HepG2 (cell line): ENCODE measurements around the gene INHBB. TPM values are rescaled to one million over a fixed set of nuclear protein-coding genes. Genes with fewer than 3 reads are reported as not detected.

Experiments used
- ATAC-seq: fragments of 200-7000 bp; cut with Tn5 transposase; 3 replicates; pipeline ENCODE4 v1.9.1; 2020; ENCODE audit warnings: mild to moderate bottlenecking, moderate library complexity
- BruUV-seq: library from RNA; stranded (reverse); fragments of 400-500 nt; replicated peaks from 2 replicates; lab custom pipeline; 2021; lab: Mats Ljungman, UMichigan
- CTCF ChIA-PET: fragments of 300-600 bp; formaldehyde crosslinking; extraction: SDS; loops from one replicate; lab custom pipeline; 2021; ENCODE audit warnings: low total read pairs, inconsistent platforms, low intra/inter-chr PET ratio; lab: Yijun Ruan, JAX
- POLR2A ChIA-PET: fragments of 350-600 bp; sonication (Branson Sonifier 250); formaldehyde crosslinking; loops from one replicate; lab custom pipeline; 2020; ENCODE audit warnings: antibody characterized with exemption, inconsistent platforms; lab: Yijun Ruan, JAX
- DNase-seq: peaks from one replicate; pipeline ENCODE4 v3.0.0-alpha.2; 2015; ENCODE audit warnings: low spot score
- FAIRE-seq: peaks from 3 replicates; lab custom pipeline; 2011; peaks lifted over from hg19 to GRCh38; lab: Jason Lieb, UNC
- H2AFZ ChIP-seq: one replicate; pipeline ENCODE4 v1.6.1; 2011; ENCODE audit warnings: low read length, inconsistent platforms
- H3K27ac ChIP-seq: fragments of 300-600 bp; 3 replicates; pipeline ENCODE4 v1.8.0; 2011; ENCODE audit warnings: mixed run types, mild to moderate bottlenecking, mixed read lengths, low read length, inconsistent platforms; ENCODE audit not compliant: insufficient read depth; ENCODE audit errors: extremely low read length
- H3K27me3 ChIP-seq, 2 experiments: fragments of 200-600 bp in 1 of 2; 2 replicates in 1 of 2; 3 replicates in 1 of 2; pipeline versions ENCODE4 v1.6.0 to v1.8.0; 2011; ENCODE audit warnings: low read length in 2 of 2, mild to moderate bottlenecking in 2 of 2, moderate library complexity in 2 of 2, inconsistent platforms in 1 of 2; ENCODE audit not compliant: insufficient read depth in 2 of 2, control insufficient read depth in 1 of 2
- H3K36me3 ChIP-seq, 2 experiments: fragments of 200-600 bp in 1 of 2; replicated peaks in 1 of 2; 2 replicates in 1 of 2; 3 replicates in 1 of 2; pipeline versions ENCODE4 v1.5.1 to v1.8.0; 2011; ENCODE audit warnings: low read length in 2 of 2, inconsistent platforms in 1 of 2; ENCODE audit not compliant: insufficient read depth in 2 of 2, control insufficient read depth in 1 of 2
- H3K4me1 ChIP-seq: 2 replicates; pipeline ENCODE4 v1.5.1; 2012; ENCODE audit warnings: low read length, inconsistent platforms; ENCODE audit not compliant: insufficient read depth
- H3K4me2 ChIP-seq: 2 replicates; pipeline ENCODE4 v1.6.0; 2011; ENCODE audit warnings: low read depth, low read length, inconsistent platforms
- H3K4me3 ChIP-seq, 3 experiments: fragments of 200-600 bp in 1 of 3; sonication (generic), shearing (Covaris generic) in 1 of 3; replicated peaks in 1 of 3; 2 replicates each; pipeline ENCODE4 v1.5.1; 2011 to 2016; ENCODE audit warnings: low read length in 3 of 3, inconsistent platforms in 2 of 3, low read depth in 2 of 3, mild to moderate bottlenecking in 2 of 3, control low read depth in 1 of 3, mixed read lengths in 1 of 3; ENCODE audit not compliant: insufficient read depth in 1 of 3
- H3K79me2 ChIP-seq: one replicate; pipeline ENCODE4 v1.6.1; 2011; ENCODE audit warnings: low read length, inconsistent platforms; ENCODE audit not compliant: insufficient read depth
- H3K9ac ChIP-seq: 2 replicates; pipeline ENCODE4 v1.6.0; 2011; ENCODE audit warnings: mild to moderate bottlenecking, low read depth, low read length, inconsistent platforms; ENCODE audit not compliant: insufficient read depth
- H3K9me3 ChIP-seq: 2 replicates; pipeline ENCODE4 v1.5.1; 2012; ENCODE audit warnings: mild to moderate bottlenecking, low read length
- H4K20me1 ChIP-seq: 2 replicates; pipeline ENCODE4 v1.6.0; 2011; ENCODE audit warnings: inconsistent platforms, mild to moderate bottlenecking, low read length, moderate library complexity; ENCODE audit not compliant: insufficient read depth
- CREB1 ChIP-seq, 2 experiments: fragments of 450-650 bp in 1 of 2; IDR thresholded peaks; 2 replicates each; pipeline ENCODE4 v1.6.1; 2016 to 2017; ENCODE audit warnings: control low read depth in 1 of 2, mild to moderate bottlenecking in 1 of 2, missing compliant biosample characterization in 1 of 2, missing genetic modification characterization in 1 of 2
- GPN1 ChIP-seq: sonication (generic); formaldehyde crosslinking; IDR thresholded peaks from 2 replicates; pipeline ENCODE4 v1.5.1; 2020; ENCODE audit warnings: missing genetic modification reagents, borderline replicate concordance
- HOXA3 ChIP-seq: sonication (generic); formaldehyde crosslinking; IDR thresholded peaks from 2 replicates; pipeline ENCODE4 v1.5.0; 2020; ENCODE audit warnings: missing genetic modification reagents
- KLF13 ChIP-seq: sonication (generic); formaldehyde crosslinking; IDR thresholded peaks from 2 replicates; pipeline ENCODE4 v1.4.0; 2020; ENCODE audit warnings: mild to moderate bottlenecking, missing genetic modification reagents
- MAF1 ChIP-seq: sonication (generic); formaldehyde crosslinking; IDR thresholded peaks from 2 replicates; pipeline ENCODE4 v1.5.0; 2020; ENCODE audit warnings: missing genetic modification reagents, borderline replicate concordance
- MEIS2 ChIP-seq: sonication (generic); formaldehyde crosslinking; IDR thresholded peaks from 2 replicates; pipeline ENCODE4 v1.9.0; 2021; ENCODE audit warnings: mild to moderate bottlenecking, missing genetic modification reagents
- PCBP2 ChIP-seq: fragments of 200-400 bp; formaldehyde crosslinking; optimal IDR thresholded peaks from 2 replicates; pipeline ENCODE3; 2018; ENCODE audit warnings: low read length, low read depth; ENCODE audit not compliant: poor library complexity, severe bottlenecking
- SNRNP70 ChIP-seq: fragments of 200-400 bp; formaldehyde crosslinking; IDR thresholded peaks from 2 replicates; pipeline ENCODE4 v1.6.1; 2017; ENCODE audit warnings: mild to moderate bottlenecking, low read depth, low read length, moderate library complexity
- TCF7L2 ChIP-seq: IDR thresholded peaks from 2 replicates; pipeline ENCODE4 v1.6.1; 2011; ENCODE audit warnings: mild to moderate bottlenecking, low read depth, low read length, moderate library complexity
- ZMYM3 ChIP-seq: sonication (generic); formaldehyde crosslinking; IDR thresholded peaks from 2 replicates; pipeline ENCODE4 v1.5.1; 2020; ENCODE audit warnings: mild to moderate bottlenecking, missing genetic modification reagents
- ZNF234 ChIP-seq: sonication (generic); formaldehyde crosslinking; conservative IDR thresholded peaks from 2 replicates; pipeline ENCODE4 v1.5.1; 2020; ENCODE audit warnings: mild to moderate bottlenecking, missing genetic modification reagents
- ZNF629 ChIP-seq: sonication (generic); formaldehyde crosslinking; conservative IDR thresholded peaks from 2 replicates; pipeline ENCODE4 v1.5.0; 2020; ENCODE audit warnings: missing genetic modification reagents
- ZNF747 ChIP-seq: sonication (generic); formaldehyde crosslinking; IDR thresholded peaks from 2 replicates; pipeline ENCODE4 v1.8.1; 2023; ENCODE audit warnings: missing genetic modification reagents, mild to moderate bottlenecking, borderline replicate concordance
- ZNF891 ChIP-seq: sonication (generic); formaldehyde crosslinking; IDR thresholded peaks from 2 replicates; pipeline ENCODE4 v1.5.0; 2020; ENCODE audit warnings: mild to moderate bottlenecking, missing genetic modification reagents
- WGBS: methylation state at CpG from one replicate; pipeline ENCODE4 v1.1.6; 2017; ENCODE audit warnings: low lambda C conversion rate; 5-methylcytosine and 5-hydroxymethylcytosine counted together
- in situ Hi-C: cut with HindIII; loops from 2 replicates; pipeline ENCODE4 v1.10.0; 2017; ENCODE audit warnings: low pct_unique_long_range_greater_than_20kb; ENCODE audit not compliant: extremely low pct_ligation_motif_present
- intact Hi-C: fragments of 100-400 bp; cut with micrococcal nuclease; formaldehyde crosslinking; loops from one replicate; pipeline ENCODE4 v1.10.0; 2022; ENCODE audit not compliant: unreplicated experiment
- polyA plus RNA-seq, 8 experiments: library from polyadenylated mRNA; depleted of rRNA in 3 of 8; stranded (reverse) in 7 of 8; unstranded in 1 of 8; fragments of >200 nt; fragmentation: Illumina TruSeq in 4 of 8; extraction: Trizol in 4 of 8; gene quantifications; 2 replicates each; pipeline versions ENCODE4 v1.2.1 to v1.2.3, GENCODE V29; 2011 to 2016; ENCODE audit warnings: low read depth in 4 of 8, missing spikeins in 1 of 8, mixed read lengths in 1 of 8; ENCODE audit not compliant: insufficient read depth in 1 of 8
- total RNA-seq, 5 experiments: library from RNA; depleted of rRNA; stranded (reverse); fragments of >200 nt; fragmentation: Illumina TruSeq; extraction: Trizol; gene quantifications; 2 replicates each; pipeline ENCODE4 v1.2.3, GENCODE V29; 2016; ENCODE audit warnings: low read depth in 1 of 5
- TF ChIP-seq, protein P1 (sequence below): sonication (generic); formaldehyde crosslinking; IDR thresholded peaks from 2 replicates; pipeline ENCODE4 v1.8.1; 2023; ENCODE audit warnings: mild to moderate bottlenecking, missing genetic modification reagents
- TF ChIP-seq, protein P2 (sequence below): sonication (generic); formaldehyde crosslinking; IDR thresholded peaks from 2 replicates; pipeline ENCODE4 v1.8.1; 2023; ENCODE audit warnings: mild to moderate bottlenecking, missing genetic modification reagents
- TF ChIP-seq, protein P3 (sequence below): sonication (generic); formaldehyde crosslinking; IDR thresholded peaks from 2 replicates; pipeline ENCODE4 v1.8.0; 2022; ENCODE audit warnings: low read depth, missing genetic modification reagents
- TF ChIP-seq, protein P4 (sequence below), 2 experiments: fragments of 450-650 bp in 1 of 2; sonication (generic) in 1 of 2; formaldehyde crosslinking; IDR thresholded peaks; 2 replicates each; pipeline versions ENCODE4 v1.5.0 to v1.8.0; 2020 to 2022; ENCODE audit warnings: mild to moderate bottlenecking in 1 of 2, missing genetic modification reagents in 1 of 2

Gene INHBB
- total and polyA plus RNA-seq, 2 of the 13 experiments (the other 11 are each of a cell fraction or from before 2014, with no cell fraction given): 0.20 to 1.7 TPM

DNA sequence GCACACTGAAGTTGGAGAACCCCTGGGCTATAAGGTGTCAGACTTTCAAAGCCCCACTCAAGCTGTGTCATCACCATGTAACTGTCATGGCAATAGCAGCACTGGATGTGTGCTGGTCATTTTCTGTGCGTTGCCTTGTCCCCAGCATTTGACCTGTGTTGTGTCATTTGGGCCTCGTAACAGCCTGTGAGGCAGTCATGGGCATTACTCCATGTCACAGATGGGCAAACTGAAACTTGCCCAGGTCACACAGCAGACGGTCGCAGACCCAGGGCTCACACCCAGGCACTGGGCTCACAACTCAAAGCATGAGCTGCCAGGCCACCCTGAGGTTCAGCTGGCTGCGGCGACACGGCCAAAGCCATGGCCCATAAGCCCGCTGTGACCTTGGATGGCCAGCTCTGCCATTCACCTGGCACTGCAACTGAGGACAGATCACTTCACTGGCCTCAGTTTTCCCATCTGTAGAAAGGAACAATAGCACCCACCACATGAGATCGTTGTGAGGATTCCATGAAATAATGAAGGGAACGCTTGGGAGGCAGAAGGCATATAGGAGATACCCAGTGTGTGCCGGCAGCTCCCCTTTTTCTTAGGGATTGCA is 36.7 kb downstream of the INHBB start:
- Histone ChIP-seq H3K9ac (no peak overlapping the region), H3K9me3 (no peaks in the 10 kb centered on the region), H3K4me3 (no peak overlapping the region), H3K4me2 (no peak overlapping the region), H3K27me3 (peaks cover 4 to 24% of the 10 kb centered on the region in 2 experiments; a peak in 4 of 5 replicates), H3K79me2 (no peaks in the 10 kb centered on the region), H2AFZ (no peak overlapping the region), H3K27ac (no peak overlapping the region), H3K36me3 (no peaks in the 10 kb centered on the region), H4K20me1 (peaks cover 2% of the 10 kb centered on the region; the same call in 1 of the 2 replicates), H3K4me1 (peaks cover 20% of the 10 kb centered on the region)
- FAIRE-seq (no peak), DNase-seq (no peak), ATAC-seq (no peak)
- TF ChIP-seq, protein P1, sequence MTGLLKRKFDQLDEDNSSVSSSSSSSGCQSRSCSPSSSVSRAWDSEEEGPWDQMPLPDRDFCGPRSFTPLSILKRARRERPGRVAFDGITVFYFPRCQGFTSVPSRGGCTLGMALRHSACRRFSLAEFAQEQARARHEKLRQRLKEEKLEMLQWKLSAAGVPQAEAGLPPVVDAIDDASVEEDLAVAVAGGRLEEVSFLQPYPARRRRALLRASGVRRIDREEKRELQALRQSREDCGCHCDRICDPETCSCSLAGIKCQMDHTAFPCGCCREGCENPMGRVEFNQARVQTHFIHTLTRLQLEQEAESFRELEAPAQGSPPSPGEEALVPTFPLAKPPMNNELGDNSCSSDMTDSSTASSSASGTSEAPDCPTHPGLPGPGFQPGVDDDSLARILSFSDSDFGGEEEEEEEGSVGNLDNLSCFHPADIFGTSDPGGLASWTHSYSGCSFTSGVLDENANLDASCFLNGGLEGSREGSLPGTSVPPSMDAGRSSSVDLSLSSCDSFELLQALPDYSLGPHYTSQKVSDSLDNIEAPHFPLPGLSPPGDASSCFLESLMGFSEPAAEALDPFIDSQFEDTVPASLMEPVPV: no peak
- TF ChIP-seq PCBP2 (no peak), ZNF891 (no peak), TCF7L2 (no peak), ZNF747 (CRISPR knock-in tag) (no peak), ZMYM3 (CRISPR knock-in tag) (0 out of 2 replicates have a peak, but pooled peaks have one; percentile 29), SNRNP70 (no peak), CREB1 (IDR thresholded peaks at IDR 0.05) (peak; percentile 40), CREB1 (CRISPR knock-in tag; IDR thresholded peaks at IDR 0.05) (no peak), GPN1 (no peak), HOXA3 (CRISPR knock-in tag) (no peak), ZNF629 (peak; percentile 88), MAF1 (CRISPR knock-in tag) (no peak), MEIS2 (CRISPR knock-in tag) (no peak), KLF13 (CRISPR knock-in tag) (no peak), ZNF234 (CRISPR knock-in tag) (no peak)
- TF ChIP-seq, protein P2, sequence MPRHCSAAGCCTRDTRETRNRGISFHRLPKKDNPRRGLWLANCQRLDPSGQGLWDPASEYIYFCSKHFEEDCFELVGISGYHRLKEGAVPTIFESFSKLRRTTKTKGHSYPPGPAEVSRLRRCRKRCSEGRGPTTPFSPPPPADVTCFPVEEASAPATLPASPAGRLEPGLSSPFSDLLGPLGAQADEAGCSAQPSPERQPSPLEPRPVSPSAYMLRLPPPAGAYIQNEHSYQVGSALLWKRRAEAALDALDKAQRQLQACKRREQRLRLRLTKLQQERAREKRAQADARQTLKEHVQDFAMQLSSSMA (CRISPR knock-in tag): no peak
- TF ChIP-seq, protein P3, sequence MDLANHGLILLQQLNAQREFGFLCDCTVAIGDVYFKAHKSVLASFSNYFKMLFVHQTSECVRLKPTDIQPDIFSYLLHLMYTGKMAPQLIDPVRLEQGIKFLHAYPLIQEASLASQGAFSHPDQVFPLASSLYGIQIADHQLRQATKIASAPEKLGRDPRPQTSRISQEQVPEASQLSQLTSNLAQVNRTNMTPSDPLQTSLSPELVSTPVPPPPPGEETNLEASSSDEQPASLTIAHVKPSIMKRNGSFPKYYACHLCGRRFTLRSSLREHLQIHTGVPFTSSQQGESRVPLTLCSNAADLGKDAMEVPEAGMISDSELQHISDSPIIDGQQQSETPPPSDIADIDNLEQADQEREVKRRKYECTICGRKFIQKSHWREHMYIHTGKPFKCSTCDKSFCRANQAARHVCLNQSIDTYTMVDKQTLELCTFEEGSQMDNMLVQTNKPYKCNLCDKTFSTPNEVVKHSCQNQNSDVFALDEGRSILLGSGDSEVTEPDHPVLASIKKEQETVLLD: no peak
- TF ChIP-seq, protein P4, sequence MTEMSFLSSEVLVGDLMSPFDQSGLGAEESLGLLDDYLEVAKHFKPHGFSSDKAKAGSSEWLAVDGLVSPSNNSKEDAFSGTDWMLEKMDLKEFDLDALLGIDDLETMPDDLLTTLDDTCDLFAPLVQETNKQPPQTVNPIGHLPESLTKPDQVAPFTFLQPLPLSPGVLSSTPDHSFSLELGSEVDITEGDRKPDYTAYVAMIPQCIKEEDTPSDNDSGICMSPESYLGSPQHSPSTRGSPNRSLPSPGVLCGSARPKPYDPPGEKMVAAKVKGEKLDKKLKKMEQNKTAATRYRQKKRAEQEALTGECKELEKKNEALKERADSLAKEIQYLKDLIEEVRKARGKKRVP (CRISPR knock-in tag; IDR thresholded peaks at IDR 0.05): no peak
- ChIA-PET POLR2A (no interaction called here), CTCF (no interaction called here)
- 61% methylated on average over 10 of the region's 11 CpGs for WGBS
- BruUV-seq: no TSS peak
- intact Hi-C loops: no loop called here
- in situ Hi-C loops: no loop called here
